Measurements from ENCODE around the gene GZMM. TPM values are rescaled to one million over a fixed set of nuclear protein-coding genes. Genes with fewer than 3 reads are reported as not detected.
A peak's percentile ranks its signal among the peaks of the same experiment; 100 is the strongest.

GZMM gene
- total RNA-seq, 2 experiments from 2014 or later = 46.9 to 76.3 TPM

- H3K4me1 Mint-ChIP-seq = peaks cover 37% of the 10 kb centered on the region
- peak overlapping the region; percentile 81 for H3K4me3 Mint-ChIP-seq
- peaks cover 4% of the 10 kb centered on the region for H3K36me3 Mint-ChIP-seq
- H3K27me3 Mint-ChIP-seq = no peaks in the 10 kb centered on the region
- H3K9me3 Mint-ChIP-seq (ENCODE audit: low read depth) = no peaks in the 10 kb centered on the region
- DNase-seq (no peak), ATAC-seq (no peak)
- peak overlapping the region; percentile 87 for H3K27ac Mint-ChIP-seq
- CTCF ChIA-PET = interaction anchor here (1.0 to 2.2 kb wide), 4 partner anchors 13 to 115 kb away, joined by 3 to 7 read pairs (median 6); no protein-coding TSS in a partner anchor
These were observed 27.7 kb downstream of the GZMM start for GRCh38 chr19:571566-571974.

DNA sequence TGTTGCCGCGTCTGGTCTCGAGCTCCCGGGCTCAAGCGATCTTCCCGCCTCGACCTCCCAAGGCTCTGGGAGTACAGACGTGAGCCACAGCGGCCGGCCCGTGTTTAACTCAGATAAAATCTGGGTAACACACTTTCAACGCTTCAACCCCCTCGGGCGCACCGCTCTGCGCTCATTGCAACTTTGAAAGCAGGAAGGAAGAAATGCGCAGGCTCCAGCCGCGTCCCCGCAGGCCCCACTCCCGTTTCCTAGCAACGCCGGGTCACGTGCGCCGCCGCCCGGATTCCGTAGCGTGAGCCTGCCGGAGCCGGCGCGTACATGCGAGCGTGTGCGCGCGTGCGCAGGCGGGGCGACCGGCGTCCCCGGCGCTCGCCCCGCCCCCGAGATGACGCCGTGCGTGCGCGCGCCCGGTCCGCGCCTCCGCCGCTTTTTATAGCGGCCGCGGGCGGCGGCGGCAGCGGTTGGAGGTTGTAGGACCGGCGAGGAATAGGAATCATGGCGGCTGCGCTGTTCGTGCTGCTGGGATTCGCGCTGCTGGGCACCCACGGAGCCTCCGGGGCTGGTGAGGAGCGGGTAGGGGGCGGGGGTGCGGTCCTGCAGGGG is 28.4 kb downstream of the GZMM start, which contains the start of gene BSG:
BSG (plus strand) TSS at position 457 of the 603 bp plus-strand sequence; CDS start at position 496, 39 bp downstream.
- Mint-ChIP-seq H3K4me3 (peak within 1 kb of the TSS; percentile 81), H3K27me3 (no peaks in the 10 kb centered on the region), H3K36me3 (peaks cover 3% of the 10 kb centered on the region), H3K27ac (peak within 1 kb of the TSS; percentile 87), H3K9me3 (ENCODE audit: low read depth) (no peaks in the 10 kb centered on the region), H3K4me1 (peaks cover 39% of the 10 kb centered on the region)
- DNase-seq (peak; percentile 99), ATAC-seq (peak; percentile 84)
- CTCF ChIA-PET = interaction anchor here (1.0 to 2.2 kb wide), 4 partner anchors 12 to 114 kb away, joined by 3 to 7 read pairs (median 6); no protein-coding TSS in a partner anchor

GRCh38 chr19:572743-573518 is 29.1 kb downstream of the GZMM start:
- no peak for ATAC-seq
- no peaks in the 10 kb centered on the region for H3K9me3 Mint-ChIP-seq (ENCODE audit: low read depth)
- H3K36me3 Mint-ChIP-seq = peaks cover 3% of the 10 kb centered on the region
- peak; percentile 57 for DNase-seq
- peaks cover 39% of the 10 kb centered on the region for H3K4me1 Mint-ChIP-seq
- no peaks in the 10 kb centered on the region for H3K27me3 Mint-ChIP-seq
- H3K4me3 Mint-ChIP-seq = peak overlapping the region; percentile 81
- H3K27ac Mint-ChIP-seq = peak overlapping the region; percentile 85
- CTCF ChIA-PET = interaction anchor here (1.9 to 2.2 kb wide), 2 partner anchors 11 to 40 kb away, joined by 7 read pairs; no protein-coding TSS in a partner anchor

DNA sequence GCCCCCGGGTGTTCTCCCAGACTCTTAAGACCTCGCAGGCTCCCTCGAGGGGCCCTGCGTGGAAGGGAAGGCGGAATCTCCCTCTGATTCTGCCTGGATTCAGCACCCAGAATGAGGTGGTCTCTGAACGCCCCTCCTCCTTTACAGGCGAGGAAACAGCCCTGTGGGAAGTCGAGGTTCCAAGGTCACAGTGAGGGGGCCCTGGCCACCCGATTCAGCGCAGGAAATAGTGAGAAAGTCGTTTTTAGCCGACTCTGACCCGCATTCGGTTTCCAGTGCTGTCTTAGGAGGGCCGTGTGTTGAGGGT is 29.6 kb downstream of the GZMM start:
- no peaks in the 10 kb centered on the region for H3K9me3 Mint-ChIP-seq (ENCODE audit: low read depth)
- no peak for ATAC-seq
- H3K36me3 Mint-ChIP-seq = peaks cover 3% of the 10 kb centered on the region
- H3K4me1 Mint-ChIP-seq = peaks cover 39% of the 10 kb centered on the region
- CTCF ChIA-PET = interaction anchor here (3.1 kb wide), 1 partner anchor 11 kb away, joined by 14 read pairs; no protein-coding TSS in a partner anchor
- H3K27ac Mint-ChIP-seq = peak overlapping the region; percentile 77
- peak overlapping the region; percentile 81 for H3K4me3 Mint-ChIP-seq
- H3K27me3 Mint-ChIP-seq = no peaks in the 10 kb centered on the region
- DNase-seq = no peak

DNA sequence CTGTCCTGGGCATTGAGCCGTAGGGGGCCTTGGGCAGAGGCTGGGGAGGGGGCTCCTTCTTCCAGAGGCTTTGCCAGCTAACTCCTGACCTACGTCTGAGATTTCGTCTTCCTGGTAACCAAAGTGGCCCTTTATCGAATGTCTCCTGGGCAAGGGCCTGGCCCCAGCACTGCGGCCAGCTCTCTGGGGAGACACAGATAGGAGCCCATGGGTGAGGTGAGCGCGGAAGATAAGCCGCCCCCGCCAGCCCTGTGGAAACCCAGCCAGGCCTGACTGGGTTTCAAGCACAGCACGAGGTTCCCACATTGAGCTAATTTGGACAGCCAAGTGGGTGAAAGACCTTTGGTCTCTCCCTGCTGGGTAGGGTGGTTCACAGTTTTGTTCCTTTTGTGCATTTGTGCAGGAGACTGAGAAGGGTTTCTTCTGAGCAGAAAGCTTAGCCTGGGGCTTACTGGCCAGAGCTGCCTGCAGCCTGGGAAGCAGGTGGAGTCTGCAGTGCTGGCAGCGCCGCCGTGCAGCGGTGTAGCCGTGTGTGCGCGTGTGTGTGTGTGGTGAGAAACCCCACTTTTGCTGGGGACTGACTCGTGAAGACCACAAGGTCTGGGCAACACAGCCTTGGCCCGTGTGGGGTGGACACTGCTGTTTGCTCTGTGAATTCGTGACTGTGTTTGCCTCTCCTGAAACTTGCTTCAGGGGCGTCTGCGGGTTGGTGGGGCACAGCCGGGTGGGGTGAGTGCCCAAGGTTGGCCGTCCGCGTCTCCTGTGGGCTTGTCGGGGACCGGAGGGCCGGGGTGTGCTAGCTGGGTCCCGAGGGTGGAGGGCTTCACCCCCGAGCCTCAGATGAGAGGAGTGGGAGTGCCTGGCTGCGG is 31.0 kb downstream of the GZMM start:
- no peak for DNase-seq
- peak overlapping the region; percentile 28 for H3K27ac Mint-ChIP-seq
- ATAC-seq = no peak
- H3K9me3 Mint-ChIP-seq (ENCODE audit: low read depth) = no peaks in the 10 kb centered on the region
- peaks cover 38% of the 10 kb centered on the region for H3K4me1 Mint-ChIP-seq
- H3K4me3 Mint-ChIP-seq = peak overlapping the region; percentile 38
- no peaks in the 10 kb centered on the region for H3K27me3 Mint-ChIP-seq
- CTCF ChIA-PET = interaction anchor here (0.6 to 3.1 kb wide), 3 partner anchors 10 to 91 kb away, joined by 3 to 14 read pairs (median 9); no protein-coding TSS in a partner anchor
- H3K36me3 Mint-ChIP-seq = peaks cover 3% of the 10 kb centered on the region

- no peak overlapping the region for H3K4me3 Mint-ChIP-seq
- CTCF ChIA-PET = interaction anchor here (2.4 to 3.1 kb wide), 2 partner anchors 9 to 65 kb away, joined by 9 to 14 read pairs; no protein-coding TSS in a partner anchor
- no peak overlapping the region for H3K27ac Mint-ChIP-seq
- ATAC-seq (no peak), DNase-seq (no peak)
- no peaks in the 10 kb centered on the region for H3K27me3 Mint-ChIP-seq
- peaks cover 3% of the 10 kb centered on the region for H3K36me3 Mint-ChIP-seq
- H3K9me3 Mint-ChIP-seq (ENCODE audit: low read depth) = no peaks in the 10 kb centered on the region
- H3K4me1 Mint-ChIP-seq = peaks cover 37% of the 10 kb centered on the region
These were observed 32.0 kb downstream of the GZMM start for GRCh38 chr19:575527-576506.

- Mint-ChIP-seq H3K27me3 (no peaks in the 10 kb centered on the region), H3K27ac (no peak overlapping the region), H3K36me3 (peaks cover 3% of the 10 kb centered on the region), H3K4me3 (no peak overlapping the region), H3K4me1 (peaks cover 30% of the 10 kb centered on the region), H3K9me3 (ENCODE audit: low read depth) (no peaks in the 10 kb centered on the region)
- no peak for ATAC-seq
- no peak for DNase-seq
- CTCF ChIA-PET = interaction anchor here (2.4 to 3.1 kb wide), 2 partner anchors 7 to 66 kb away, joined by 9 to 14 read pairs; no protein-coding TSS in a partner anchor
These were observed 33.0 kb downstream of the GZMM start for GRCh38 chr19:576768-577438.

GRCh38 chr19:577439-578392 is 33.9 kb downstream of the GZMM start:
- Mint-ChIP-seq H3K27ac (no peak overlapping the region), H3K4me1 (peaks cover 28% of the 10 kb centered on the region), H3K9me3 (ENCODE audit: low read depth) (no peaks in the 10 kb centered on the region), H3K36me3 (peaks cover 3% of the 10 kb centered on the region), H3K4me3 (no peak overlapping the region), H3K27me3 (no peaks in the 10 kb centered on the region)
- ATAC-seq (no peak), DNase-seq (no peak)
- CTCF ChIA-PET = no interaction called here

GRCh38 chr19:579111-579841 is 35.4 kb downstream of the GZMM start:
- no peaks in the 10 kb centered on the region for H3K9me3 Mint-ChIP-seq (ENCODE audit: low read depth)
- H3K27me3 Mint-ChIP-seq = no peaks in the 10 kb centered on the region
- H3K4me3 Mint-ChIP-seq = no peak overlapping the region
- no peaks in the 10 kb centered on the region for H3K36me3 Mint-ChIP-seq
- no peak overlapping the region for H3K27ac Mint-ChIP-seq
- H3K4me1 Mint-ChIP-seq = peaks cover 20% of the 10 kb centered on the region
- CTCF ChIA-PET = no interaction called here
- DNase-seq (no peak), ATAC-seq (no peak)

- no peak for DNase-seq
- no peaks in the 10 kb centered on the region for H3K36me3 Mint-ChIP-seq
- CTCF ChIA-PET = no interaction called here
- peaks cover 14% of the 10 kb centered on the region for H3K4me1 Mint-ChIP-seq
- H3K9me3 Mint-ChIP-seq (ENCODE audit: low read depth) = no peaks in the 10 kb centered on the region
- no peaks in the 10 kb centered on the region for H3K27me3 Mint-ChIP-seq
- no peak overlapping the region for H3K27ac Mint-ChIP-seq
- no peak overlapping the region for H3K4me3 Mint-ChIP-seq
- ATAC-seq = no peak
These were observed 35.9 kb downstream of the GZMM start for GRCh38 chr19:579842-580155.

Data from activated CD8-positive, alpha-beta memory T cell treated with anti-CD3 and anti-CD28 coated beads, Interleukin-2, amount 10 ng/mL, durations not matched to agents 7 days and 5 days (primary cell).